ENCODE data around the gene VMP1.

GRCh38 chr17:59727817-59728533, 20.5 kb downstream of the VMP1 start:
- TF ChIP-seq CTCF (conservative IDR thresholded peaks at IDR 0.05 in 1 of 2, IDR thresholded peaks at IDR 0.05 in 1 of 2; ENCODE audit: extremely low read depth in 1 of 2, insufficient read depth in 1 of 2, low read depth in 1 of 2, low read length in 2 of 2), result no peak
- TF ChIP-seq EZH2 (IDR thresholded peaks at IDR 0.05; ENCODE audit: borderline replicate concordance, low read length), result no peak
